A673 (cell line): Measurements from ENCODE around the gene OSBPL1A. TPM values are rescaled to one million over a fixed set of nuclear protein-coding genes. Genes with fewer than 3 reads are reported as not detected.

Source experiments
- BruUV-seq: library from RNA; stranded (reverse); fragments of 400-500 nt; replicated peaks from 2 replicates; lab custom pipeline; 2021; lab: Mats Ljungman, UMichigan
- CTCF ChIA-PET: fragments of 300-600 bp; sonication (Branson Sonifier 250); formaldehyde crosslinking; loops from one replicate; lab custom pipeline; 2022; ENCODE audit warnings: antibody characterized with exemption; lab: Charles Lee
- POLR2A ChIA-PET: fragments of 300-600 bp; sonication (Branson Sonifier 250); formaldehyde crosslinking; loops from one replicate; lab custom pipeline; 2022; ENCODE audit warnings: antibody characterized with exemption; ENCODE audit not compliant: low non-redundant PET; lab: Charles Lee
- DNase-seq: peaks from one replicate; pipeline ENCODE4 v3.0.0-alpha.2; 2015; ENCODE audit warnings: low spot score
- H3K27ac ChIP-seq: fragments of 200-600 bp; sonication (generic); 2 replicates; pipeline ENCODE4 v1.5.1; 2016; ENCODE audit warnings: mixed run types, low read depth, mild to moderate bottlenecking, mixed read lengths, antibody characterized with exemption, low read length; ENCODE audit not compliant: poor library complexity, severe bottlenecking
- H3K27me3 ChIP-seq: fragments of 200-600 bp; sonication (generic); replicated peaks from 2 replicates; pipeline ENCODE4 v1.6.1; 2017; ENCODE audit warnings: mixed run types, low read depth, mild to moderate bottlenecking, mixed read lengths, antibody characterized with exemption, low read length; ENCODE audit not compliant: insufficient read depth, poor library complexity
- H3K36me3 ChIP-seq: fragments of 200-600 bp; sonication (generic); 2 replicates; pipeline ENCODE4 v1.6.1; 2016; ENCODE audit warnings: mixed run types, mild to moderate bottlenecking, mixed read lengths, antibody characterized with exemption, low read length; ENCODE audit not compliant: insufficient read depth, poor library complexity, severe bottlenecking
- H3K4me1 ChIP-seq: fragments of 200-600 bp; sonication (generic); 2 replicates; pipeline ENCODE4 v1.6.1; 2017; ENCODE audit warnings: mixed run types, mild to moderate bottlenecking, mixed read lengths, antibody characterized with exemption, low read length; ENCODE audit not compliant: insufficient read depth, poor library complexity, severe bottlenecking
- H3K4me3 ChIP-seq: fragments of 200-600 bp; sonication (generic); 2 replicates; pipeline ENCODE4 v1.5.1; 2016; ENCODE audit warnings: low read depth, mixed run types, mild to moderate bottlenecking, mixed read lengths, low read length; ENCODE audit not compliant: poor library complexity, severe bottlenecking
- H3K9me3 ChIP-seq: fragments of 200-600 bp; sonication (generic); 2 replicates; pipeline ENCODE4 v1.6.1; 2016; ENCODE audit warnings: mixed run types, low read depth, mild to moderate bottlenecking, mixed read lengths, antibody characterized with exemption, low read length; ENCODE audit not compliant: poor library complexity, severe bottlenecking
- CTCF ChIP-seq: fragments of 300-800, 200-600 bp; sonication (generic); conservative IDR thresholded peaks from 2 replicates; pipeline ENCODE4 v1.5.1; 2017; ENCODE audit warnings: low read depth, mild to moderate bottlenecking, antibody characterized with exemption, low read length, moderate library complexity, mixed read lengths
- EZH2 ChIP-seq: fragments of 200-600 bp; sonication (generic); IDR thresholded peaks from 2 replicates; pipeline ENCODE4 v1.6.1; 2017; ENCODE audit warnings: borderline replicate concordance, low read depth, mild to moderate bottlenecking, mixed read lengths, antibody characterized with exemption, low read length; ENCODE audit not compliant: poor library complexity, severe bottlenecking
- intact Hi-C: fragments of 100-400 bp; cut with micrococcal nuclease; formaldehyde crosslinking; loops from one replicate; pipeline ENCODE4 v1.10.0; 2022; ENCODE audit not compliant: unreplicated experiment
- total RNA-seq: library from RNA; stranded (reverse); gene quantifications from 2 replicates; pipeline ENCODE4 v1.2.3, GENCODE V29; 2021

The OSBPL1A gene
- total RNA-seq, 1 experiment from 2014 or later = 26.1 TPM

GRCh38 chr18:24238387-24238786 is 159.2 kb downstream of the OSBPL1A start:
- Histone ChIP-seq H3K9me3 (no peaks in the 10 kb centered on the region), H3K4me3 (no peak overlapping the region), H3K27ac (no peak overlapping the region), H3K4me1 (peaks cover 10% of the 10 kb centered on the region), H3K36me3 (no peaks in the 10 kb centered on the region), H3K27me3 (no peaks in the 10 kb centered on the region)
- no TSS peak for BruUV-seq
- DNase-seq = no peak
- POLR2A ChIA-PET = no interaction called here
- no peak for TF ChIP-seq EZH2
- TF ChIP-seq CTCF = no peak
- CTCF ChIA-PET = no interaction called here
- intact Hi-C loops = no loop called here

- no TSS peak for BruUV-seq
- no peak overlapping the region for H3K27ac ChIP-seq
- no peaks in the 10 kb centered on the region for H3K27me3 ChIP-seq
- H3K4me1 ChIP-seq = peaks cover 21% of the 10 kb centered on the region
- ChIA-PET CTCF (interaction anchor here (0.6 kb wide), 1 partner anchor 1891 kb away, joined by 3 read pairs; no protein-coding TSS in a partner anchor), POLR2A (no interaction called here)
- H3K9me3 ChIP-seq = no peaks in the 10 kb centered on the region
- no peaks in the 10 kb centered on the region for H3K36me3 ChIP-seq
- H3K4me3 ChIP-seq = no peak overlapping the region
- intact Hi-C loops = no loop called here
- no peak for TF ChIP-seq EZH2
- no peak for TF ChIP-seq CTCF
- DNase-seq = no peak
These were observed 162.7 kb downstream of the OSBPL1A start for GRCh38 chr18:24234850-24235418.

DNA sequence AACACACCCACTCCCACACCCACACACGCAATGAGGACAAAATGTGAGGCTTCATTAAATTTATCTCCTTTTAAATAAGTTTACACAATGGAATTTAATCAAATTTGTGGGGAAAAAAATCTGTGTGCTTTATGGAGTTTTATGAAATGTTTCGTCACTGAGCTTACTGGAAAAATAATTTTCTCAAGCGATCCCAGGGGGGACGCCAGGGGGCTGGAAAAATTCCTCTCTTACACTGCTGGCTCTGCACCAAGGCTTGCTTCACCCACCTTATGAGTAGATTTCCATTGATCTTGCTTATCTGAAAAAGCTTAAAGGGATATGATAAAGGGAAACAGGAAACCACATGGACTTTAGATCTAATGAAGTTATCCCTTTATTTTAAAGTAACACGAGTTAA is 163.3 kb downstream of the OSBPL1A start:
- no peak for TF ChIP-seq EZH2
- TF ChIP-seq CTCF = 0 out of 2 replicates have a peak, but pooled peaks have one; percentile 11
- ChIA-PET CTCF (interaction anchor here (0.6 kb wide), 1 partner anchor 1891 kb away, joined by 3 read pairs; no protein-coding TSS in a partner anchor), POLR2A (no interaction called here)
- peak; percentile 41 for DNase-seq
- H3K4me3 ChIP-seq = no peak overlapping the region
- BruUV-seq = no TSS peak
- no peak overlapping the region for H3K27ac ChIP-seq
- no peaks in the 10 kb centered on the region for H3K27me3 ChIP-seq
- H3K9me3 ChIP-seq = no peaks in the 10 kb centered on the region
- no peaks in the 10 kb centered on the region for H3K36me3 ChIP-seq
- H3K4me1 ChIP-seq = peaks cover 21% of the 10 kb centered on the region
- intact Hi-C loops = no loop called here
